ENCODE measurements around the gene FXYD6.

The FXYD6 gene

GRCh38 chr11:117916956-117917355 is 40.5 kb upstream of the FXYD6 start:
- Histone ChIP-seq H3K36me3 (replicated peaks; ENCODE audit: low read depth, low read length) (no peaks in the 10 kb centered on the region), H3K4me3 (ENCODE audit: low read length) (no peak overlapping the region), H3K9me3 (ENCODE audit: insufficient read depth, low read length) (no peaks in the 10 kb centered on the region), H3K4me2 (ENCODE audit: low read length) (no peak overlapping the region), H3K4me1 (ENCODE audit: low read length) (peaks cover 18% of the 10 kb centered on the region), H3K27me3 (ENCODE audit: low read depth, low read length) (no peaks in the 10 kb centered on the region), H3K79me2 (ENCODE audit: low read length) (no peaks in the 10 kb centered on the region), H3K9ac (ENCODE audit: low read length) (no peak overlapping the region), H3K27ac (ENCODE audit: low read length) (no peak overlapping the region), H2AFZ (ENCODE audit: low read depth, low read length) (no peak overlapping the region), H4K20me1 (ENCODE audit: insufficient read depth, low read length) (no peaks in the 10 kb centered on the region)
- TF ChIP-seq EZH2phosphoT487 (IDR thresholded peaks at IDR 0.05; ENCODE audit: low read depth) (no peak), CTCF (IDR thresholded peaks at IDR 0.05; ENCODE audit: low read depth, low read length) (no peak)

DNA sequence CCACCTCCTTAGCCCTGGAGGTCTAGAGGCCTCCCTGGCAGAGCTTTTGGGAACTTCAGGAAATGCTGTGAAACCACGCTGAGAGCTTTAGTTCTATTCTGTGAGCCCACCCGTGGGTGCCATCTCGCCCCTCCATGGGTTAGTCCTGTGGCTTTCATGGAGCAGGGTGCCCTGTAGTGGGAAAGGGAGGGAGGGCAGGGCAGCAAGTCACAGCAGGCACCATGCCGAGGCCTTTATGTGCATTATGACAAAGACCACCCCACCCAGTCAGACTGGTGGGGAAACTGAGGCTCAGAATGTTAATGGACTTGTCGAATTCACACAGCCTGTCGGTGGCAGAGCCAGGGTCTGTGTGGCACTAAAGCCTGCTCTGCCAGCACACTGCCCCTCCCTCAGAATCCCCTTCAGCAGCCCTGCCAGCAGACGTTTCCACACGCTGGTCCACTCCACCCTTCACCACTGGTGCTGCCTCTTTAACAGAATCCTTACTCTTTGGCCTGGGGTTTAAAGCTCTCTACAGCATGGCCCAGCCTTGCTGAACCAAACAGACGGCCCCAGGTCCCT is 39.3 kb upstream of the FXYD6 start:
- Histone ChIP-seq H3K27me3 (ENCODE audit: low read depth, low read length) (no peaks in the 10 kb centered on the region), H3K27ac (ENCODE audit: low read length) (no peak overlapping the region), H3K36me3 (replicated peaks; ENCODE audit: low read depth, low read length) (no peaks in the 10 kb centered on the region), H3K9ac (ENCODE audit: low read length) (no peak overlapping the region), H3K79me2 (ENCODE audit: low read length) (no peaks in the 10 kb centered on the region), H3K4me1 (ENCODE audit: low read length) (peaks cover 18% of the 10 kb centered on the region), H3K4me3 (ENCODE audit: low read length) (no peak overlapping the region), H4K20me1 (ENCODE audit: insufficient read depth, low read length) (no peaks in the 10 kb centered on the region), H2AFZ (ENCODE audit: low read depth, low read length) (no peak overlapping the region), H3K4me2 (ENCODE audit: low read length) (no peak overlapping the region), H3K9me3 (ENCODE audit: insufficient read depth, low read length) (no peaks in the 10 kb centered on the region)
- no peak for TF ChIP-seq CTCF (IDR thresholded peaks at IDR 0.05; ENCODE audit: low read depth, low read length)
- no peak for TF ChIP-seq EZH2phosphoT487 (IDR thresholded peaks at IDR 0.05; ENCODE audit: low read depth)

DNA sequence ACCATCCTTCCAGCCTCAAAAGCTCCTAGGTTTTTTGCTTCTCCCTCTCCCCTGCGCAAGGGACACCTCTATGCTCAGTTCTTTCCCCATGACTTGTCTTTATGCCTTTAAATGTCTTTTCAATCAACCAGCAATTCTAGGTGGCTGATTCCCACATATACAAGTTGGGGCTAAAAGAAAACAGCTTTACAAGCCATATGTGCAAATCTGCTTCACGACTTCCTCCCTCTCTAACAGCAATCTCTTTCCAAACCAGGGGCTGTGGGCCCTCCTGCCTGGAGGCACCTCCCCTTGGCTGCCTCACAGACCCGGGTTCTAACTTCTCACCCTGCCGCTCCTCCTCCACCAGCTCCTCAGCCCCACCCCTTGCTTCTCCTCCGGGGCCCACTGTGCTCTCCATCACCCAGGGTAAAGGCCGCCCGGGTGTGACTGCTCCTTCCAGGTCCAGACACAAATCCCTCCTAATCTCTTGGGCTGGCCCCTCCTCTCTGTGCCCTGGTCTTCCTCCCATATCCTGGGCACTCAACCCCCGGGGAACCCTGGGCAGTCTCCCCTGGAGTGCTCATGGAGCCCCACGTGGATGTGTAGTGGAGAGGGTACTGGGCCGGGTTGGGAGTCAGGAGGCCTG is 38.6 kb upstream of the FXYD6 start:
- H3K4me2 ChIP-seq (ENCODE audit: low read length), result no peak overlapping the region
- no peaks in the 10 kb centered on the region for H3K79me2 ChIP-seq (ENCODE audit: low read length)
- H3K9ac ChIP-seq (ENCODE audit: low read length), result no peak overlapping the region
- no peak for TF ChIP-seq EZH2phosphoT487 (IDR thresholded peaks at IDR 0.05; ENCODE audit: low read depth)
- no peak for TF ChIP-seq CTCF (IDR thresholded peaks at IDR 0.05; ENCODE audit: low read depth, low read length)
- no peaks in the 10 kb centered on the region for H3K27me3 ChIP-seq (ENCODE audit: low read depth, low read length)
- H2AFZ ChIP-seq (ENCODE audit: low read depth, low read length), result no peak overlapping the region
- no peak overlapping the region for H3K27ac ChIP-seq (ENCODE audit: low read length)
- H3K4me1 ChIP-seq (ENCODE audit: low read length), result peaks cover 14% of the 10 kb centered on the region
- no peaks in the 10 kb centered on the region for H4K20me1 ChIP-seq (ENCODE audit: insufficient read depth, low read length)
- no peaks in the 10 kb centered on the region for H3K9me3 ChIP-seq (ENCODE audit: insufficient read depth, low read length)
- no peak overlapping the region for H3K4me3 ChIP-seq (ENCODE audit: low read length)
- no peaks in the 10 kb centered on the region for H3K36me3 ChIP-seq (replicated peaks; ENCODE audit: low read depth, low read length)

GRCh38 chr11:117914398-117914761 is 37.9 kb upstream of the FXYD6 start:
- H3K9me3 ChIP-seq (ENCODE audit: insufficient read depth, low read length), result no peaks in the 10 kb centered on the region
- H3K4me1 ChIP-seq (ENCODE audit: low read length), result peaks cover 7% of the 10 kb centered on the region
- no peak overlapping the region for H3K4me2 ChIP-seq (ENCODE audit: low read length)
- no peaks in the 10 kb centered on the region for H3K36me3 ChIP-seq (replicated peaks; ENCODE audit: low read depth, low read length)
- H4K20me1 ChIP-seq (ENCODE audit: insufficient read depth, low read length), result no peaks in the 10 kb centered on the region
- no peak overlapping the region for H3K4me3 ChIP-seq (ENCODE audit: low read length)
- H3K27ac ChIP-seq (ENCODE audit: low read length), result no peak overlapping the region
- H3K27me3 ChIP-seq (ENCODE audit: low read depth, low read length), result no peaks in the 10 kb centered on the region
- no peak for TF ChIP-seq CTCF (IDR thresholded peaks at IDR 0.05; ENCODE audit: low read depth, low read length)
- no peak overlapping the region for H3K9ac ChIP-seq (ENCODE audit: low read length)
- no peaks in the 10 kb centered on the region for H3K79me2 ChIP-seq (ENCODE audit: low read length)
- H2AFZ ChIP-seq (ENCODE audit: low read depth, low read length), result no peak overlapping the region

Measured in OCI-LY3 (cell line).